ENCODE results near the gene SORCS2.

GRCh38 chr4:7651461-7651921 lies 459.2 kb downstream of the SORCS2 start:
- TF ChIP-seq CTCF (IDR thresholded peaks at IDR 0.05) (no peak), POLR2AphosphoS5 (IDR thresholded peaks at IDR 0.05) (no peak), EP300 (IDR thresholded peaks at IDR 0.05) (no peak)
